Measurements from ENCODE around the gene MYH13. TPM values are rescaled to one million over a fixed set of nuclear protein-coding genes. Genes with fewer than 3 reads are reported as not detected.

MYH13 gene
- total and polyA plus RNA-seq, 2 of the 13 experiments (the other 11 are each of a cell fraction or from before 2014, with no cell fraction given) = not detected

GRCh38 chr17:10311131-10311530, 61.7 kb downstream of the MYH13 start:
- no peak overlapping the region for H2AFZ ChIP-seq (ENCODE audit: low read length)
- no TSS peak for BruUV-seq (replicated peaks)
- no peaks in the 10 kb centered on the region for H3K79me2 ChIP-seq (ENCODE audit: insufficient read depth, low read length)
- H3K4me1 ChIP-seq (ENCODE audit: insufficient read depth, low read length) = no peaks in the 10 kb centered on the region
- ChIA-PET CTCF (ENCODE audit: low intra/inter-chr PET ratio, low total read pairs) (no interaction called here), POLR2A (no interaction called here)
- in situ Hi-C loops (cut with HindIII; ENCODE audit: extremely low pct_ligation_motif_present, low pct_unique_long_range_greater_than_20kb) (no loop called here), intact Hi-C loops (cut with micrococcal nuclease; ENCODE audit: unreplicated experiment) (no loop called here)
- TF ChIP-seq ZNF569 (CRISPR knock-in tag; IDR thresholded peaks at IDR 0.05; ENCODE audit: borderline replicate concordance) (no peak), TCF12 (IDR thresholded peaks at IDR 0.05) (no peak), TCF12 (CRISPR knock-in tag; IDR thresholded peaks at IDR 0.05) (no peak), ZNF773 (CRISPR knock-in tag; IDR thresholded peaks at IDR 0.05; ENCODE audit: borderline replicate concordance) (no peak), SP1 (IDR thresholded peaks at IDR 0.05) (no peak), SP1 (CRISPR knock-in tag; IDR thresholded peaks at IDR 0.05) (no peak), FOSL2 (CRISPR knock-in tag; IDR thresholded peaks at IDR 0.05) (no peak), ZNF101 (CRISPR knock-in tag; IDR thresholded peaks at IDR 0.05; ENCODE audit: borderline replicate concordance, low read depth) (no peak), PBX2 (CRISPR knock-in tag; IDR thresholded peaks at IDR 0.05) (no peak), GLMP (CRISPR knock-in tag; IDR thresholded peaks at IDR 0.05; ENCODE audit: borderline replicate concordance) (no peak)
- peaks cover 0 to 1% of the 10 kb centered on the region in 2 experiments; a peak in 1 of 5 replicates for H3K27me3 ChIP-seq (ENCODE audit: control insufficient read depth in 1 of 2, insufficient read depth in 2 of 2, low read length in 2 of 2)
- no peaks in the 10 kb centered on the region for H3K9me3 ChIP-seq (ENCODE audit: low read length)
- no peak overlapping the region for H3K4me2 ChIP-seq (ENCODE audit: low read depth, low read length)
- H4K20me1 ChIP-seq (ENCODE audit: insufficient read depth, low read length) = no peaks in the 10 kb centered on the region
- under 1% methylated on average over 6 of the region's 6 CpGs for WGBS (ENCODE audit: low lambda C conversion rate)
- no peak for DNase-seq (ENCODE audit: low spot score)
- no peaks in the 10 kb centered on the region for H3K36me3 ChIP-seq (replicated peaks in 1 of 2; ENCODE audit: control insufficient read depth in 1 of 2, insufficient read depth in 2 of 2, low read length in 2 of 2)
- FAIRE-seq = no peak
- H3K27ac ChIP-seq (ENCODE audit: extremely low read length, insufficient read depth, low read length) = no peak overlapping the region
- no peak for ATAC-seq
- H3K9ac ChIP-seq (ENCODE audit: insufficient read depth, low read depth, low read length) = no peak overlapping the region
- no peak overlapping the region for H3K4me3 ChIP-seq (replicated peaks in 1 of 3; ENCODE audit: insufficient read depth in 1 of 3, low read depth in 2 of 3, low read length in 3 of 3)

All from HepG2 (cell line).